ENCODE data around the gene LY6G6D.

Gene LY6G6D

DNA sequence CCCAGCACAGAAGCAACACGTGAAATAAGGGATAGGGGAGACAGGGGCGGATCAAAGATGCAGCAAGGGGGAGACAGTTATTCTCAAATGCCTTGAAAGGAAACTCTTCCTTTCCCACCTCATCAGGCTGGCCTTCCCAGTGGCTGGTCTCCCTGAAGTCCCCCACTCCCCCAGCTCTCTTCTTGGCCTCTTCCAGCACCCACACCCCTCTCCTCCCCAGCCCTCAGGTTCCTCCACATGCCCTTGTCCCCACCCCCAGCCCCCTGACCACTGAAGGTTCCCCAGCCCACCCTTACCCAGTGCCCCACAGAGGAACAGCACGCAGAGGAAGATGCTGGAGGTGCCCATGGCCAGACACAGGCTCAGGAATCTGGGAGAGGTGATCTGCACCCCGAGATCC, 1.7 kb upstream of the LY6G6D start:
- TF ChIP-seq, protein P1, sequence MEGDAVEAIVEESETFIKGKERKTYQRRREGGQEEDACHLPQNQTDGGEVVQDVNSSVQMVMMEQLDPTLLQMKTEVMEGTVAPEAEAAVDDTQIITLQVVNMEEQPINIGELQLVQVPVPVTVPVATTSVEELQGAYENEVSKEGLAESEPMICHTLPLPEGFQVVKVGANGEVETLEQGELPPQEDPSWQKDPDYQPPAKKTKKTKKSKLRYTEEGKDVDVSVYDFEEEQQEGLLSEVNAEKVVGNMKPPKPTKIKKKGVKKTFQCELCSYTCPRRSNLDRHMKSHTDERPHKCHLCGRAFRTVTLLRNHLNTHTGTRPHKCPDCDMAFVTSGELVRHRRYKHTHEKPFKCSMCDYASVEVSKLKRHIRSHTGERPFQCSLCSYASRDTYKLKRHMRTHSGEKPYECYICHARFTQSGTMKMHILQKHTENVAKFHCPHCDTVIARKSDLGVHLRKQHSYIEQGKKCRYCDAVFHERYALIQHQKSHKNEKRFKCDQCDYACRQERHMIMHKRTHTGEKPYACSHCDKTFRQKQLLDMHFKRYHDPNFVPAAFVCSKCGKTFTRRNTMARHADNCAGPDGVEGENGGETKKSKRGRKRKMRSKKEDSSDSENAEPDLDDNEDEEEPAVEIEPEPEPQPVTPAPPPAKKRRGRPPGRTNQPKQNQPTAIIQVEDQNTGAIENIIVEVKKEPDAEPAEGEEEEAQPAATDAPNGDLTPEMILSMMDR (IDR thresholded peaks at IDR 0.05) = no peak
- no peak for TF ChIP-seq ZFX (IDR thresholded peaks at IDR 0.05; ENCODE audit: borderline replicate concordance)
- no peak overlapping the region for H3K27ac ChIP-seq

DNA sequence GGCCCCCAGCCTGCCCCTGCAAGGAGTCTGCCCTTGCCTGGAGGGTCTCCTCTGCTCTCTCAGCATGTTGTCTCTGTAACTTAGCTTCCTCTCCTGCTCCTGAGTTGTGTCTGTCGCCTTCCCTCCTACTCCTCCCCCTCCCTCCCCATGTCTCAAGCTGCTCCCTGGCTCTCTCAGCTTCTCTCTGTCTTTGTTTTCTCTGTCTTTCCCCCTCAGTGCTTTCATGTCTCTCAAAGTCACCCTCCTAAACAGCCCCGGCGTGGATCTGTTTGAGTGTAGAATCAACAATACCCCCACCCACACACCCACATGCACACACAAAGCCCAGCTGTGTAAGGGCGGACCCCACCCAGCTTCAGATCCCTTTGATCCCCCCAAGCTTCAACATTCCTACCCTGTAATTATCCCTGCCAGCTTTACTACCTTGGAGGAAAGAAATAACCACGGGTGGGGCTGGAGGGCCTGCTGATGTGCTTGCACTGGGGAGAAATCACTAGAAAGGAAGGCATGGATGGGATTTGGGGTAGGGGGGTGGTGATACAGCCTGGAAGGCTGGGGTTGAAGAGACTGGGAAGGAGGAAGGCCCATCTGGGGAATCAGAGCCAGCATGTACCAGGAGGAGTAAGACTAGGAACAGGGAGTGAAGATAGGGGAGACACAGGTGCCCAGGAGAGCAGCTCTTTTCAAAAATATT, 1.0 kb upstream of the LY6G6D start:
- TF ChIP-seq, protein P1 (IDR thresholded peaks at IDR 0.05) = no peak
- TF ChIP-seq ZFX (IDR thresholded peaks at IDR 0.05; ENCODE audit: borderline replicate concordance) = no peak
- H3K27ac ChIP-seq = no peak overlapping the region

DNA sequence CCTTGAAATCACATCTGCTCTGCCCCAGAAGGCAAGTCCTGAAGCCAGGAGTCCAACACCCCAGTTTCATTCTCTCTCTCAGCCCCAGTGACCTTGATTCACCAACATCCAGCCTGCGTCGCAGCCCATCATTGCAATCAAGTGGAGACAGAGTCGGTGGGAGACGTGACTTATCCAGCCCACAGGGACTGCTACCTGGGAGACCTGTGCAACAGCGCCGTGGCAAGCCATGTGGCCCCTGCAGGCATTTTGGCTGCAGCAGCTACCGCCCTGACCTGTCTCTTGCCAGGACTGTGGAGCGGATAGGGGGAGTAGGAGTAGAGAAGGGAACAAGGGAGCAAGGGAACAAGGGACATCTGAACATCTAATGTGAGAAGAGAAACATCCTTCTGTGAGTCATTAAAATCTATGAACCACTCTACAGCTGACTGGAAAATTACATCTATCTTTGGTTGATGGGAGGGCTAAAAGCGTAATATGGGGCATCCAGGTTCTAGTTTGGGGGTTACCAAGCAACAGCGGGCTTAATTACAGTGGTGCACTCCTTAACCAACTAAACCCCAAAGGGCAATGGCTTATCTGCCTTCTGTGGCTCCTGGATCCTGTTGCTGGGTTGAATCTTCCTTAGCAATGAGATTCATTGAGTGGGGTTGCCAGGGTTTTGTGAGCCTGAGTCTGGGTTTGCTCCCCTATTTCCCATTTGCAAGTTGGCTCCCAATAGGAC, 2.5 kb downstream of the LY6G6D start:
- no peak for TF ChIP-seq ZFX (IDR thresholded peaks at IDR 0.05; ENCODE audit: borderline replicate concordance)
- TF ChIP-seq, protein P1 (IDR thresholded peaks at IDR 0.05) = peak; percentile 85
- H3K27ac ChIP-seq = peak overlapping the region; percentile 90

DNA sequence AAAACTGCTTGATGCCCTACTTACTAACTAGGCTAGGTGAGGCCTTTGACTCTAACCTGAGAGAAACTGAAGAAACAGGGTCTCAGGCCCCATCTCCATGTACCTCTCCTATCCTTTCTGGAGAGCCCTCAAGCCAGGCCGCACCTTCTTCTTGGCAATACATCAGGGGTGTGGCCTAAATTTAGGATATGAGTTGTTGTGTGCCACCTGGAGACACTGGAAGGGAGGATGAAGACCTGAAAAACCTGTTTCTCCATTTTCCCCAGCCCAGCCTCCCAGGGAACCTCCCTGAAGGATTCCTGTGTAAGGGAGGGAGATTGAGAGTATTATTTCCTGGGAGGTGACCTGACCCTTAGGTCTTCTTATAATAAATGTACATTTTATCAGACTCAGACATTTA, 3.1 kb downstream of the LY6G6D start:
- H3K27ac ChIP-seq = peak overlapping the region; percentile 90
- TF ChIP-seq, protein P1 (IDR thresholded peaks at IDR 0.05) = no peak
- TF ChIP-seq ZFX (IDR thresholded peaks at IDR 0.05; ENCODE audit: borderline replicate concordance) = no peak

GRCh38 chr6:31719001-31719400, 3.9 kb downstream of the LY6G6D start:
- TF ChIP-seq ZFX (IDR thresholded peaks at IDR 0.05; ENCODE audit: borderline replicate concordance) = no peak
- TF ChIP-seq, protein P1 (IDR thresholded peaks at IDR 0.05) = no peak
- peak overlapping the region; percentile 90 for H3K27ac ChIP-seq

- H3K27ac ChIP-seq = 0 out of 2 replicates have a peak overlapping the region, but pooled peaks have one; percentile 12
- no peak for TF ChIP-seq ZFX (IDR thresholded peaks at IDR 0.05; ENCODE audit: borderline replicate concordance)
- TF ChIP-seq, protein P1 (IDR thresholded peaks at IDR 0.05) = no peak
Observed at GRCh38 chr6:31720196-31720770, 5.1 kb downstream of the LY6G6D start.

Measured in 22Rv1 (cell line).